ENCODE data around the gene PNPLA1.

The PNPLA1 gene

GRCh38 chr6:36283608-36284007 lies 13.7 kb downstream of the PNPLA1 start:
- H3K4me3 ChIP-seq (IDR thresholded peaks at IDR 0.05; ENCODE audit: insufficient read depth, low read depth, low read length): no peak overlapping the region
- TF ChIP-seq, protein P1, sequence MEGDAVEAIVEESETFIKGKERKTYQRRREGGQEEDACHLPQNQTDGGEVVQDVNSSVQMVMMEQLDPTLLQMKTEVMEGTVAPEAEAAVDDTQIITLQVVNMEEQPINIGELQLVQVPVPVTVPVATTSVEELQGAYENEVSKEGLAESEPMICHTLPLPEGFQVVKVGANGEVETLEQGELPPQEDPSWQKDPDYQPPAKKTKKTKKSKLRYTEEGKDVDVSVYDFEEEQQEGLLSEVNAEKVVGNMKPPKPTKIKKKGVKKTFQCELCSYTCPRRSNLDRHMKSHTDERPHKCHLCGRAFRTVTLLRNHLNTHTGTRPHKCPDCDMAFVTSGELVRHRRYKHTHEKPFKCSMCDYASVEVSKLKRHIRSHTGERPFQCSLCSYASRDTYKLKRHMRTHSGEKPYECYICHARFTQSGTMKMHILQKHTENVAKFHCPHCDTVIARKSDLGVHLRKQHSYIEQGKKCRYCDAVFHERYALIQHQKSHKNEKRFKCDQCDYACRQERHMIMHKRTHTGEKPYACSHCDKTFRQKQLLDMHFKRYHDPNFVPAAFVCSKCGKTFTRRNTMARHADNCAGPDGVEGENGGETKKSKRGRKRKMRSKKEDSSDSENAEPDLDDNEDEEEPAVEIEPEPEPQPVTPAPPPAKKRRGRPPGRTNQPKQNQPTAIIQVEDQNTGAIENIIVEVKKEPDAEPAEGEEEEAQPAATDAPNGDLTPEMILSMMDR (conservative IDR thresholded peaks at IDR 0.05; ENCODE audit: low read depth, low read length): no peak
- no peak overlapping the region for H3K9ac ChIP-seq
- H3K4me2 ChIP-seq: no peak overlapping the region
- no peaks in the 10 kb centered on the region for H3K27me3 ChIP-seq (ENCODE audit: insufficient read depth, low read depth)
- no peaks in the 10 kb centered on the region for H3K79me2 ChIP-seq (ENCODE audit: insufficient read depth, low read depth)
- no peaks in the 10 kb centered on the region for H3K36me3 ChIP-seq (ENCODE audit: insufficient read depth)
- H3K27ac ChIP-seq: no peak overlapping the region
- H4K20me1 ChIP-seq (ENCODE audit: insufficient read depth): no peaks in the 10 kb centered on the region
- no peak overlapping the region for H2AFZ ChIP-seq (ENCODE audit: low read depth)
- H3K4me1 ChIP-seq (ENCODE audit: low read depth, poor library complexity, severe bottlenecking): no peaks in the 10 kb centered on the region

GRCh38 chr6:36284359-36284758 lies 14.5 kb downstream of the PNPLA1 start:
- no peaks in the 10 kb centered on the region for H3K79me2 ChIP-seq (ENCODE audit: insufficient read depth, low read depth)
- H3K27me3 ChIP-seq (ENCODE audit: insufficient read depth, low read depth): no peaks in the 10 kb centered on the region
- H3K9ac ChIP-seq: no peak overlapping the region
- H3K4me3 ChIP-seq (IDR thresholded peaks at IDR 0.05; ENCODE audit: insufficient read depth, low read depth, low read length): no peak overlapping the region
- H3K4me1 ChIP-seq (ENCODE audit: low read depth, poor library complexity, severe bottlenecking): no peaks in the 10 kb centered on the region
- H3K27ac ChIP-seq: no peak overlapping the region
- no peak overlapping the region for H2AFZ ChIP-seq (ENCODE audit: low read depth)
- no peaks in the 10 kb centered on the region for H4K20me1 ChIP-seq (ENCODE audit: insufficient read depth)
- no peaks in the 10 kb centered on the region for H3K36me3 ChIP-seq (ENCODE audit: insufficient read depth)
- TF ChIP-seq, protein P1 (conservative IDR thresholded peaks at IDR 0.05; ENCODE audit: low read depth, low read length): no peak
- H3K4me2 ChIP-seq: no peak overlapping the region

DNA sequence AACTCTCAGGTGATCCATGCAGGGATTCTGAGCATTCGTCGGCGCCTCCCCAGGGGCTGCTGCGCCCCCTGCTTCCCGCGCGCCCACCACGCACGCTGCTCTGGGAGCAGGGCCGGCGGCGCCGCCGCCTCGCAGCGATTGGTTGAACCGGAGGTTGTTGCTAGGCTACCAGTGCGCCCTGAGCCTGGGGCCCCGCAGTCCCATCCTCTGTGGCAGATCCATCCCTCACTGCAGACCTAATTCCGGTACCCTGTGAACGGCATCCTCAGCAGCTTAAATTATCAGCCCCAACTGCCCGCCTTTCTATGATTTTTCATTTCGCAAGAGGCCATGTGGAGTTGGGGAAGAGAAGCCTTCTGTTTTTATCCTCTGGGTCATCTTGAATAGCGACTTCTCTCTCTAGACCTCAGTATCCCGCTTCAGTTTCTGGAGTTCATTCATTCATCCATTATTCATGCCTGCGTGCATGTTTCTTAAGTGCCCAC lies 15.4 kb downstream of the PNPLA1 start:
- Histone ChIP-seq H3K4me2 (no peak overlapping the region), H4K20me1 (ENCODE audit: insufficient read depth) (no peaks in the 10 kb centered on the region), H3K36me3 (ENCODE audit: insufficient read depth) (no peaks in the 10 kb centered on the region), H2AFZ (ENCODE audit: low read depth) (no peak overlapping the region), H3K27me3 (ENCODE audit: insufficient read depth, low read depth) (no peaks in the 10 kb centered on the region), H3K4me3 (IDR thresholded peaks at IDR 0.05; ENCODE audit: insufficient read depth, low read depth, low read length) (no peak overlapping the region), H3K27ac (no peak overlapping the region), H3K4me1 (ENCODE audit: low read depth, poor library complexity, severe bottlenecking) (no peaks in the 10 kb centered on the region), H3K9ac (no peak overlapping the region), H3K79me2 (ENCODE audit: insufficient read depth, low read depth) (no peaks in the 10 kb centered on the region)
- TF ChIP-seq, protein P1 (conservative IDR thresholded peaks at IDR 0.05; ENCODE audit: low read depth, low read length): no peak

- Histone ChIP-seq H3K27ac (no peak overlapping the region), H2AFZ (ENCODE audit: low read depth) (no peak overlapping the region)
Observed at GRCh38 chr6:36285797-36286196, 15.9 kb downstream of the PNPLA1 start.

More at GRCh38 chr6:36285797-36286196, 15.9 kb downstream of the PNPLA1 start:
- TF ChIP-seq, protein P1 (conservative IDR thresholded peaks at IDR 0.05; ENCODE audit: low read depth, low read length): no peak
- Histone ChIP-seq H3K4me2 (no peak overlapping the region), H3K79me2 (ENCODE audit: insufficient read depth, low read depth) (no peaks in the 10 kb centered on the region), H3K4me3 (IDR thresholded peaks at IDR 0.05; ENCODE audit: insufficient read depth, low read depth, low read length) (no peak overlapping the region), H3K36me3 (ENCODE audit: insufficient read depth) (no peaks in the 10 kb centered on the region), H3K27me3 (ENCODE audit: insufficient read depth, low read depth) (no peaks in the 10 kb centered on the region), H3K9ac (no peak overlapping the region), H4K20me1 (ENCODE audit: insufficient read depth) (no peaks in the 10 kb centered on the region), H3K4me1 (ENCODE audit: low read depth, poor library complexity, severe bottlenecking) (no peaks in the 10 kb centered on the region)
